ENCODE results near the gene CPEB4. TPM values are rescaled to one million over a fixed set of nuclear protein-coding genes. Genes with fewer than 3 reads are reported as not detected.
A peak's percentile ranks its signal among the peaks of the same experiment; 100 is the strongest.

The CPEB4 gene
- total RNA-seq, 4 donors from 2014 or later, result 7.2 to 24.1 (median 18.9) TPM

- Histone ChIP-seq H3K9me3 (no peaks in the 10 kb centered on the region), H3K27me3 (no peaks in the 10 kb centered on the region), H3K27ac (peak overlapping the region; percentile 88 to 96), H3K36me3 (no peaks in the 10 kb centered on the region), H3K4me1 (peaks cover 6 to 11% of the 10 kb centered on the region in 2 donors), H3K4me3 (peak overlapping the region; percentile 39 to 49)
- peak; percentile 44 to 52 for TF ChIP-seq POLR2A (IDR thresholded peaks at IDR 0.05)
- peak in 1 of 4 experiments; percentile 9 for TF ChIP-seq CTCF (IDR thresholded peaks at IDR 0.05)
- DNase-seq, result peak; percentile 55 to 66
- intact Hi-C loops (cut with DNase I; ENCODE audit: low total_unique reads), result no loop called here
Measured at GRCh38 chr5:173917788-173918786, 29.9 kb downstream of the CPEB4 start.

GRCh38 chr5:173919443-173919842 is 31.3 kb downstream of the CPEB4 start:
- H3K36me3 ChIP-seq, result no peaks in the 10 kb centered on the region
- TF ChIP-seq POLR2A (IDR thresholded peaks at IDR 0.05) (no peak), CTCF (IDR thresholded peaks at IDR 0.05) (no peak)
- H3K9me3 ChIP-seq, result no peaks in the 10 kb centered on the region
- DNase-seq, result no peak
- H3K27me3 ChIP-seq, result no peaks in the 10 kb centered on the region
- H3K27ac ChIP-seq, result peak overlapping the region; percentile 88 to 96
- no peak overlapping the region for H3K4me3 ChIP-seq
- peaks cover 9 to 11% of the 10 kb centered on the region in 2 donors for H3K4me1 ChIP-seq
- intact Hi-C loops (cut with DNase I; ENCODE audit: low total_unique reads), result no loop called here

- no peak for DNase-seq
- H3K9me3 ChIP-seq, result no peaks in the 10 kb centered on the region
- H3K27ac ChIP-seq, result peak overlapping the region; percentile 88 to 96
- H3K27me3 ChIP-seq, result no peaks in the 10 kb centered on the region
- no peak for TF ChIP-seq POLR2A (IDR thresholded peaks at IDR 0.05)
- TF ChIP-seq CTCF (IDR thresholded peaks at IDR 0.05), result no peak
- H3K4me1 ChIP-seq, result peaks cover 10 to 11% of the 10 kb centered on the region in 2 donors
- no peak overlapping the region for H3K4me3 ChIP-seq
- no peaks in the 10 kb centered on the region for H3K36me3 ChIP-seq
- intact Hi-C loops (cut with DNase I; ENCODE audit: low total_unique reads), result no loop called here
Measured at GRCh38 chr5:173920024-173920753, 32.0 kb downstream of the CPEB4 start.

GRCh38 chr5:173920866-173921555 is 32.9 kb downstream of the CPEB4 start:
- Histone ChIP-seq H3K27me3 (no peaks in the 10 kb centered on the region), H3K9me3 (no peaks in the 10 kb centered on the region), H3K4me1 (peaks cover 10 to 14% of the 10 kb centered on the region in 2 donors), H3K27ac (peak overlapping the region; percentile 88 to 96), H3K4me3 (no peak overlapping the region), H3K36me3 (no peaks in the 10 kb centered on the region)
- TF ChIP-seq CTCF (IDR thresholded peaks at IDR 0.05) (no peak), POLR2A (IDR thresholded peaks at IDR 0.05) (no peak)
- DNase-seq, result no peak
- intact Hi-C loops (cut with DNase I; ENCODE audit: low total_unique reads), result no loop called here

Measured in uterus (tissue), 4 donors.